Stimulated activated CD8-positive, alpha-beta memory T cell treated with anti-CD3 and anti-CD28 coated beads, Interleukin-12 subunit alpha, Interleukin-12 subunit beta, amount 100 ng/mL, for 24 hours (primary cell): Measurements from ENCODE around the gene PDZRN3.

Experiments used
- DNase-seq: peaks from one replicate; pipeline ENCODE4 v3.0.0-alpha.2; 2020; ENCODE audit errors: extremely low read depth

Gene PDZRN3

DNA sequence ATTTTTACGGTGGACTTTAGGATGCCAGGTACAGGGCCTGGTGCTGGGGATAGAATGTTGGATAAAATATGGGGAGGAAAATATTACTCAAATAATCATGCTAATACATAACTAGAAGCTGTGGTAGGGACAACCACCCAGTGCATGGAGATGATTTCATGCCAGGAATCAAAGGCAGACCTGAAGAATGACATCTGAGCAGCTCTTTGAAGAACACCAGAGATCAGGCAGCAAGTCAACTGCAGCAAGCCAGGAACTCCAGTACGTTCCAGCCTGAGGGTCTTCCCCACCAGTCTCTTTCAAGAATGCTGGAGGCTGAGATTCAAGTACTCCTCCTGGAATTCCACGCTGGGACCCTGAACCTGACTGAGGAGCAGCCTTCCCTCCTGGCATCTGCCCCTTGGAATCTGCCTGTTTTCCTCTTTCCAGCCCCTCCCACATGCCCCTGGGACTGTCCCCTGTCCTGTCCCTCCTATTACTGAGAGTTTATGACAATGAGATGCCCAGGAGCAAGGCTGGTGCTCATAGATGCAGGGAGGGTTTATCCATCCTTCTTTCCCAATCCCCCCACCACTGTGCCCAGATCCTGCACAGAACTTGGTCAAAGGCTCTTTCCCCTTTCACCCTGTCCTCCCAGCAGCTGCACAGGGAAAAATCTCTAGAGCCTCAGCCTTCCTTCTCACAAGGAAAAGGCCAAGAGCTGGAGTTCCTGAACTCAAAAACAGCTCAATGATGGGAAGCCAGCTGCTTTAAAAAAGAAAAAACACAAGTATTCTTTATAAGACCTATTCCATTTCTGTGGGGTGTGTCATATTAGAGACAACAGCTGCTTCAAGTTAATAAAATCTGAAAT is 68.0 kb downstream of the PDZRN3 start:
- DNase-seq: no peak

DNA sequence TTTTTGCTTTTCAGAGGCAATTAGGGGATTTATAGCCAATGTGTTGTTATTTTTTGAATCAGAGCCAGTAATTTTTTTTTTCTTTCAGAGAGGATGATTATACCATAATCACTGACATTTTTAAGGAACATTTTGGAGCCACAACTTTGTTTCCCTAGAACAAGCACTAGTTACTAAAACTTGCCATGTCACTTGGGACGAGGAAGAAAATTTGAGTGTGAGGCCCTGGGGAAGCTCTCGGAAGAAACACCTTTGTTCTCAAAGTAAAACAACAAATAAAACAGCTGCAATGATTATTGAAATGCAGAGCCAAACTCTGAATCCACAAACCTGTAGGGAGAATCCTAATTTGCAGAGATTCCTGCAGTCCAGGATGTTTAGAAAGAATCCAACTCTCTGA is 69.7 kb downstream of the PDZRN3 start:
- no peak for DNase-seq

GRCh38 chr3:73552700-73553099 is 72.0 kb downstream of the PDZRN3 start:
- no peak for DNase-seq

DNA sequence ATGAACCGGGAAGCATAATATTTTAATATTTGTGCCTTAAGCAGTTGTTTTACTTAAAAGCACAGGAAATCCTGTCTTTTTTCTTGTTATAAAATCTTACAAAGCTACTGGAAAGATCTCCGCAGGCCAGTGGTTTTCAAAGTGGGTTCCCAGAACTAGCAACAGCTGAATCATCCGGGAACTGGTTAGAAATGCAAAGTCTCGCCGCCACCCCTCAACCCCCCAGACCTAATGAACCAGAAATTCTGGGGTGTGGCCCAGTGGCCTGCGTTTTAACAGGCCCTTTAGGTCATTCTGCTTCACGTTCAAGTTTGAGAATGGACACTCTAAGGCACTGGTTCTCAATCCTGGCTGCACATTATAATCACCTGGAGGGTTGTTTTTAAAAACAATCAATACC is 74.7 kb downstream of the PDZRN3 start:
- DNase-seq: no peak

GRCh38 chr3:73549051-73549600 is 75.6 kb downstream of the PDZRN3 start:
- no peak for DNase-seq

DNA sequence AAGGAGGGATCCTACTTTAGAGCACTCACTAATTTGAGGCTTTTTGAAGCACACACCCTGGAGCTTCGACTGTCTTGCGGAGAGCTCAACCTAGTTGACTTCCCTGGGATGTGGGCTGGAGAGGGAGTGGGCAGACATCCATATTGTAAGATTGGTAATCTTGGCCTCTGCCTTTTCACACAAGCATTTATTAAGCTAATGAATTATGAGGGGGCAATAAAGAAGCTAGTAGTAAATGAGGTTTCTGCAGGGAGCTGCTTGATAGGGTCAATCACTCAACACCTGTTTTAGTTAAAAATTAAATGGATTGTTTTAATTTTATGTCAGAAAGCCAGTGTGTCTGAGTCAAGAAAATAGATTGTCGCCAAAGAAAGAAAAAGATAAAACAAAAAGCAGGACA is 76.3 kb downstream of the PDZRN3 start:
- no peak for DNase-seq

DNA sequence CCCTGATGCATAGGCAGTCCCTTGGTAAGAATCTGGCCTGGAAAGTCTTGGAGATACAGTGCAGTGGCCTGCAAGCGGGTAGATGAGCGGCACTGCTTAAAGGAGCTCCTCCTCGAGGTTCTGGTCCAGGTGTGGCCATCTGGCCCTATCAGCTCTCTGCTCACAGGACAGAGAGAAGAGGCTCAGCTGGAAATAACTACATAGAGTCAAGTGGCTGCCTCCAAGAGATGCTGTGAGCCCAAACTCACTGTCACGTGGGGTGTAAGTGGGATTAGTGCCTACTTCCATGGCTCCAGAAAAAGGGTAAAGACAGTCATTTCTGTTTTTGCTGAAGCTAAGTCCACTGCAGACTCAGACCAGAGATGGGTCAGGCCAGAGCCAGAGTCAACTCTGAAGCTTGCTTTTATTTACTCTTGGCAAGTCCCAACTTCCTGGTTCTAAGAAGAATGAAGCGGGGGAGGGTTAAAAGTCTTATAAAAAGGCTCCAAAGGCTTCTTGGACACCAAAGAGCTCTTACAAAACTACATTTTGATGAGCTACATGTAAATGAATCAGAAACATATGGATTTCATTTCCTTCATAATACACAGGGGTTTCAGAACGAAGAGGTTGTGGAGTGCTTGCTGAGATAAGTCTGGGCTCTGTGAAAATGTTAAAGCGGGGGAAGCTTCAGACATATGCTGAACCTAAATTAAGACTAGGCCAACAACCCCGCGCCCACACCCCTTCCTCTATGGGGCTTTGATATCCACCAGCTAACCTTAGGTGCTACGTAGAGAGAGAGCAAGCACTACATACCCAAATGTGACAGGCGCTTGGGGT is 77.1 kb downstream of the PDZRN3 start:
- DNase-seq: no peak

GRCh38 chr3:73546961-73547360 is 77.8 kb downstream of the PDZRN3 start:
- no peak for DNase-seq

GRCh38 chr3:73543412-73543811 is 81.3 kb downstream of the PDZRN3 start:
- DNase-seq: no peak

DNA sequence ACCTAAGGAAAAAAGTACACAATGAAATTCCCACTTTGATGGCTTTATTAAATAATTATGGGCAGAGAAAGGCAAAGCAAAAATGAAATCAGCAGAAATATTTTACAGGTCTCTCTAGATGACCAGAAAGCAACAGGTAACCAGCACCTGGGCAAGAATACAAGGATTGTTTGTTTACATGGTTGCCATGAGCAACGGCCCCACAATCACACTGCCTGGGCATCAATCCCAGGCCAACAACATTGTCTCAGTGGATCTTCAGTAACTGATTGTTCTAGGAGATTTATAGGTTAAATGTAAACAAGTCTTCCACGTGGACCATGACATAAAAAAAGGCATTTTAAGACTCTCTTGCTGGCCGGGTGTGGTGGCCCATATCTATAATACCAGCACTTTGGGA is 82.6 kb downstream of the PDZRN3 start:
- DNase-seq: no peak

DNA sequence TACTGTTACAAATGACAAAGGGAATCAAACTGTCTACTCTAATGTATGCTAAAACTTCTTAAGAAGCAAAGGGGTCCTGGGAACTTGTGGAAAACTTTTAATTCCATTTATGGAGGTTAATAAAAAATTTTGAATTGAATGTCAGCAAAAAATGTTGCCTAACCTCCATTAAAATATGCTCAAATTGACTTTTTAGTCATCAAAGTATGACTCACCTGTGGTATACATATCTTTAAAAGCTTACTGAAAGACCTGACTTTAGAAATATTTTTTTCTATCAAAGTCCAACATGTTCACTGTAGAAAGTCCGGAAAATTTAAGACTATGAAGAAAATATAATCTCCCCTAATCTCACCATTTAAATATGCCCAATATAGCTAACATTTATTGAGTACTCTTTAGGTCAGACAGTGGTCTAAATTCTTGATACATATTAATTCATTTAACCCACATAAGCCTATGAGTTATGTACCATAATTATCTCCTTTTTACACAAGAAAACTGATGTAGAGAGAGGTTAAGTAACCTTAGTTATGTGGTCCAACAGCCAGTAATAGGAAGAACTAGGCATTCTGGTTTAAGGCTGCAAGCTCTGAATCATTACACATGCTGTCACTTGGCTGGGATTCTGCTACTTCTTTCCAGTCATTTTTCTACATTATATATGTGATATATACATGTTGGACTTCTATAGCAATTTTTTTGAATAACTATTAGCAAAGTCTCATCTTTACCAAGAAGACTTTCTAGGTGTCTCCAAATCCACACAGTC is 83.6 kb downstream of the PDZRN3 start:
- no peak for DNase-seq

GRCh38 chr3:73538486-73538885 is 86.3 kb downstream of the PDZRN3 start:
- DNase-seq: no peak

- DNase-seq: no peak
These were observed 87.8 kb downstream of the PDZRN3 start for GRCh38 chr3:73536952-73537351.

- no peak for DNase-seq
These were observed 88.3 kb downstream of the PDZRN3 start for GRCh38 chr3:73536336-73536895.

DNA sequence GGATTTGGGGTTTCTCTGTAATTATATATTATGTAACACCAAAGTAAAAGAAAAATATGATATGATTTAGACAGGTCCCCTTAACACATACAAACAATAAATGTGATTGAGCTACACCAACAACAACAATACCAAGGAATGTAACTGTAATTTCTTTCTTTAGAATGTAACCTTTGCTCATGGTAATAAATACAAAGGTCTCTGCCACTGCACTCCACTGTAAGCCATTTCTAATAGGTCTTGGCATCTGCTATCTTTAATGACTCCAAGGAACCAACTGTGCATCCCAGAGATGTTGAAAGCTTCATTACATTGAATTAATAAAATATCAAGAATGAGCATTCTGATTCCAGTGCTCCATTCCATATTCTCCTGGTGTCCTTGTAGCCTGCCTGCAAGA is 88.8 kb downstream of the PDZRN3 start:
- no peak for DNase-seq

DNA sequence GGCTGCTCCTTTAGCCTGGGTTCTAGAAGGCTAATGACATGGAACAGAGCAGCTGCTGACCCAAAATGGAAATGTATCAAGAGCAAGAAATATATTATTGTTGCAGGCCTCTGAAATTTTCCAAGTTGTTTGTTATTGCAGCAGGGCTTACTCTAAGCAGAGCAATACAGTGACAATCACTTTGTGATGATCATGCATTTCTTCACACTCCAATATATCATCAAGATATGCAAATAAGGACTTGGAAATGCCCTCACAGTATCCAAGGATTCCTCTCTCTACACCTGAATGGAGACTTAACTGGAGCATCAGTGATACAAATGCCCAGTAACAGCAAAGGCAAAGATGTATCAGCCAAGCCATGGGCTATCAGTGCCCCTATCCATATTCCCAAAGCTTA is 89.6 kb downstream of the PDZRN3 start:
- DNase-seq: no peak

DNA sequence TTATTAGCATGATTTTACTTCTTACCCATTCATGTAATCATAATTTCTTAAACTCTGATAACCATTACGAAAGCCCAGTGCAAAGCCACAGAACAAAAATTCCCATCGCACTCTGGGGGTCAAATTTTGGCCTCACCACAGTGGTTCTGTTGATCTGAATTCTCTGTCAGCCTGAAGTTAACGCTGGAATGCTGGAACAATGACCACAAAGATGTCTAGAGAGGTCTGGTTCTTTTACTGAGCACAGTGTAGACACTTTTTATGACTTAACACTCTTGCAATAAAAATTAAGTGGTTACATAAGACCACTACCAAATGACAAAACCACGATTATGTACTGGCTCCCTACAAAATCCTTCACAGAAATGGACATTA is 94.7 kb downstream of the PDZRN3 start:
- DNase-seq: no peak

DNA sequence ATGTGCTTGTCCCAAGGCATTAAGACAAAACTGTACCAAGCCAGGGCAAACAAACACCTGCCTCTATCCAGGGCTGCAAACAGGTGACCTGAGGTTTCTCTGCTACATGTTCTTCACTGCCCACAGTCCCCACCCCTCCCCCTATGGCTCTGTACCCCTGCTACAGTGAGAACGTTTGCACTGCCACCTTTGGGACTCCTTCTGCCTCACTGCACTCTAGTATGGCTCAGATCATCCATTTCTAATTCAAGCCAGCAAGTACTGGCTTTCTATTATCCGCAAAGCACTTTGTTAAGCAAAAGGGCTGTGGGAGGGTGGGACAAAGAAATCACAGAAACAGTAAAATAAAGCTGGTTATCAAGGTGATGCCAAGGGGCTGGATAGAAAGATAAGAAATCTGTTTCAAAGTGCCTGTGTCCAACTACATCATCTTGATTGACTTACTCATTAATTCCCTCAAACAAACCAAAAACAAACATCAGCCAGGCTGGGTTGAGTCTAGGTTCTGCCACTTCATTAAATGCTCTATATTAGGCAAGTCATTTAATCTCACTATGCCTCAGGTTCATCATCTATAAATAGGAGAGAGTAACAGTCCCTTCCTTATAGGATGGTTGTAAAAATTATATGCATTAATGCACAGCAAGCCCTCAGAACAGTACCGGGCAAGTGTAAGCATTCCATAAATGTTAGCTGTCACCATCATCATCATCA is 95.3 kb downstream of the PDZRN3 start:
- no peak for DNase-seq

DNA sequence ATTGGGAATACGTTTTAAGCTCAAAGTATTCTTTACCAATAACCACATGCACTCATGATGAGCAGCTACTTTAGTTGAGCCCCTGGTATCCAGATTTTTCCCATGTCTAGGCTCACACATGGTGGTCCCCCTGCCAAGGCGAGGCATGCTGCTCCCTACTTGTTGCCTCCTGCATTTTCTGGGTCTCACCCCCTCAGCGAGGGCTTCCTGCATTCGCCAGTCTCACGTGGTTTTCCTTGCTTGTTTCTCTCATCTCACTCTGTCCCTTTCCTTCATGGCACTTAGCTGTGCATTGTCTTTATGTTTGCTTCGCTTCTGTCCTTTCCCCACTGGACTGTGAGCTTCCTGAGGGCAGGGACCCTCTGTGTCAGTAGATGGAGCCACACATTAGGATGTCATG is 99.2 kb downstream of the PDZRN3 start:
- DNase-seq: no peak

GRCh38 chr3:73523661-73524060 is 101.1 kb downstream of the PDZRN3 start:
- DNase-seq: no peak

- DNase-seq: no peak
These were observed 102.9 kb downstream of the PDZRN3 start for GRCh38 chr3:73521734-73522336.
